MV-4-11 (cell line): ENCODE measurements around the gene HUNK.
"Not testable (repeated sequence)": the region's sequence is repeated elsewhere in the genome, so short reads cannot be mapped to it uniquely, and the experiment has no call there.

Experiments
- DNase-seq: peaks from one replicate; lab custom pipeline; 2025; lab: John Stamatoyannopoulos, UW

Gene HUNK

GRCh38 chr21:31872452-31873274, at the start of gene HUNK:
Gene HUNK (plus strand): TSS chr21:31873020. CDS start chr21:31873675, 655 bp downstream.
- peak; percentile 7 for DNase-seq

GRCh38 chr21:31829736-31830472, 42.9 kb upstream of the HUNK start:
- no peak for DNase-seq

GRCh38 chr21:31830701-31831100, 42.1 kb upstream of the HUNK start:
- peak; percentile 7 for DNase-seq

GRCh38 chr21:31837041-31837440, 35.8 kb upstream of the HUNK start:
- no peak for DNase-seq

GRCh38 chr21:31837618-31838390, 35.0 kb upstream of the HUNK start:
- peak; percentile 96 for DNase-seq

- DNase-seq: no peak
Measured at GRCh38 chr21:31838586-31839355, 34.0 kb upstream of the HUNK start.

GRCh38 chr21:31844206-31844605, 28.6 kb upstream of the HUNK start:
- DNase-seq: no peak

GRCh38 chr21:31845151-31845729, 27.6 kb upstream of the HUNK start:
- peak; percentile 85 for DNase-seq

- DNase-seq: no peak
Measured at GRCh38 chr21:31846690-31847089, 26.1 kb upstream of the HUNK start.

GRCh38 chr21:31847761-31848160, 25.1 kb upstream of the HUNK start:
- peak; percentile 26 for DNase-seq

GRCh38 chr21:31848326-31848985, 24.4 kb upstream of the HUNK start:
- peak; percentile 29 for DNase-seq

- no peak for DNase-seq
Measured at GRCh38 chr21:31850886-31851285, 21.9 kb upstream of the HUNK start.

- DNase-seq: no peak
Measured at GRCh38 chr21:31855180-31855579, 17.6 kb upstream of the HUNK start.

GRCh38 chr21:31857096-31857495, 15.7 kb upstream of the HUNK start:
- DNase-seq: no peak

GRCh38 chr21:31857631-31858030, 15.2 kb upstream of the HUNK start:
- DNase-seq: not testable (repeated sequence)

GRCh38 chr21:31860851-31861250, 12.0 kb upstream of the HUNK start:
- no peak for DNase-seq

- no peak for DNase-seq
Measured at GRCh38 chr21:31862078-31862477, 10.7 kb upstream of the HUNK start.

GRCh38 chr21:31865429-31865970, 7.3 kb upstream of the HUNK start:
- no peak for DNase-seq

GRCh38 chr21:31866077-31866511, 6.7 kb upstream of the HUNK start:
- DNase-seq: peak; percentile 52

GRCh38 chr21:31869750-31870149, 3.1 kb upstream of the HUNK start:
- no peak for DNase-seq
